AG08396 (cell line): Measurements from ENCODE around the gene STOM.

Experiments
- DNase-seq: peaks from one replicate; pipeline ENCODE4 v3.0.0; 2012; ENCODE audit warnings: low spot score, mixed read lengths

STOM gene

DNA sequence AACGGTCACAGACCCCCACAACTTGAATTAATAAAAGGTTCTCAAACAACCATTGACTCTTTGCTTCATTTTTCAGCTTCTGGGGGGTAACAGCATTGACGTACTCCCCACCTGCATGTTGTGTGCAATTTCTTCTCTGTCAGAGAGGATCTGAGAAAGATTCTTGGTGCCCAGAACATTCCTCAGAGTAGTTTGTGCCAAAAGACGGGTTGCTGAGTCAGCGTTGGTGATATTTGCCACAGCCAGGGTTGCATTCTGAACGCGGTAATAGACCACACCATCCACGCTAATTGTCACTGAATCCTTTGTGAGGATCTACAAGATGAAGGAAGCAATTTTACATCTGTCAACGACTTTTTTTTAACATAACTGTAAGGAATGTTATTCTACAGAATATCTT lies 21.0 kb downstream of the STOM start:
- DNase-seq: no peak

DNA sequence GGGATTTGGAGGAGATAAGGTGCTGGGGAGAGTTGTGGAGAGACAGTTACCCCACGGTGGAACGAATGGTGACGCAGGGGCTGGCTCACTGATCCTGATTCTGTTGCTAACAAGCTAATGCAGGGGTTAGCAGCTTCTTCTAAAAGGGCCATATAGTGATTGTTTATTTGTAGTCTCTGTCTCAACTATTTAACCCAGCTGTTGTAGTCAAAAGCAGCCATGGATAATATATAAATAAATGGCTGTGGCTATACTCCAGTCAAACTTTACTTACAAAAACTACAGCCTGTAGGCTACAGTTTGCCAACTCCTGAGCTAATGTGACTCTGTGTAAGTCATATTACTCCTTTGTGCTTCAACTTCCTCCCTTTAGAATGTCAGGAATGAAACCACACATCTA lies 21.8 kb downstream of the STOM start:
- DNase-seq: no peak

DNA sequence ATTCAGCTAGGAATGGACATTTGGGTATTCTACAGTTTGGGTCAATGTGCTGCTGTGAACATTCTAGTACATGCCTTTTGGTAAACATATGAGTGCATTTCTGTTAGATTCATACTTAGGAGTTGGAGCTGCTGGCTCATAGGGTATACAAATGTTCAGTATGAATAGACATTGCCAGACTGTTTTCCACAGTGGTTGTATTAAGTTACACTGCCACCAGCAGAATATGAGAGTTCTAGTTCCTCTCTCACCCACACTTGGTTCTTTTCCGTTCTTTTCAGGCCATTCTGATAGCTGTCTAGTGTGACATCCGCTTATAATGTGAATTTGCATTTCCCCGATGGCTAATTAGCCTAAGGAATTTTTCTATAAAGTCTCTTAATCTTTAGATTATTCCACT lies 25.0 kb downstream of the STOM start:
- DNase-seq: no peak

DNA sequence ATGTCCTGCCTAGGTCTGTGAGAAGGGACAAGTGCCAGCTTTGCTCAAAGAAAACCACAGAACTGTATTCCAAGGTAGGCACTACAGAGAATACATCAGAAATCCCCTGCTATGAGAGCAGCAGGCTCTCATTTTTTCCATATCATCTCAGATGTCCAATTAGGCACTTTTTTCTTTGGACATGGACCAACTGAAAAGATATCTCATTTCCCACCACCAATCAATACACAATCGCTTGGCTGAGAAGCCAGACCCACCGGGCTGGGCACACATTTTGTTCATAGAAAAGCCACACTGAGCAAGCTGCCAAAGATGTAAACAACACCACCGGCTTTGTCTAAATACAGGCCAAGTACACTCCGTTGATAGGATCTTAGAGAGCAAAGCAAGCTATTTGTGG lies 25.9 kb downstream of the STOM start:
- no peak for DNase-seq

DNA sequence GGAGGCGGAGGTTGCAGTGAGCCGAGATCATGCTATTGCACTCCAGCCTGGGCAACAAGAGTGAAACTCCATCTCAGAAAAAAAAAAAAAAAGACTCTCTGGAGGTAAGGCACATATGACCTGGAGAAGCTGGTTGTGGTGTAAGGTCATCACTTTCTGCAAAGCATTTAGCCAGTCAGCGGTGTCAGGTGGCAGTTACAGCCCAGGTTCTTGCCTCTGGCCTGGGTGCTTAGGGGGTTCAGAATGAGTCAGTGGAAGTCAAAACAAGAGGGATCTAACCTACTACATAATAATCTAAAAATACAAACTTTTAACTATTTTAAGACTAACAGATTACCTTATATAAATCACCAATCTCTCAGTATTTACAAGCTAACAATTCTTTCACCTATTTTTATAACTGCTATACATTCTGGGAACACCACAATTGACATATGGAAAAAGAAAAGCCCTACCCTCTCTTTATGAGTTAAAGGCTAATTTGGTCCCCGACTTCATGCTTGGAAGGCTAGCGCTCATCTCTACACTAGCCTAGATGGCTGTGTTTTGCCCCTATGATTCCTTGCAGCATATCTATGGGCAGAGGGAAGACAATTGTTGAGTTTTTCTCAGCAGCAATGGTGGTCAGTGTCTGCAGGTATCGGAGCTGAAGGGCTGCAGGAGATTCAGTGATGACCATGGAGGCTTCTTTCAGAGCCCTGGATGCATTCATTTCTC lies 29.2 kb downstream of the STOM start:
- no peak for DNase-seq

DNA sequence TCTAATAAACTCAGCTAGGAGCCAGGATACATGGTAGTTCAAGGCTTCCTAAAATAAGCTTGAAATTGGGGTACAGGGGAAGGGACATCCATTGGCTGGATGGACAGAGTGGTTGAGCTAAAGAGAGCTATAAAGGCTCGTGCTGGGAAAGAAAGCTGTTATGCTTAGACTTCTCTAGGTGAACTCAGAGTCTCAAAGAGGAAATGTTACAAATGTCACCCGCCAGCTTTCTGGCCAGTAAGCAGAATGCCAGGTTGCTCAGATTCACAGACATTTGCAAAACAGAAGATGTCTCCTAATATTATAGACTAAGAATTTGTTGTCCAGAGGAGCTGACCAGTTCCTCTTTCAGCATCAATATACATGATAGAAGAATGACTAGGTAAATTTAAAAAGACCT lies 30.6 kb downstream of the STOM start:
- no peak for DNase-seq

DNA sequence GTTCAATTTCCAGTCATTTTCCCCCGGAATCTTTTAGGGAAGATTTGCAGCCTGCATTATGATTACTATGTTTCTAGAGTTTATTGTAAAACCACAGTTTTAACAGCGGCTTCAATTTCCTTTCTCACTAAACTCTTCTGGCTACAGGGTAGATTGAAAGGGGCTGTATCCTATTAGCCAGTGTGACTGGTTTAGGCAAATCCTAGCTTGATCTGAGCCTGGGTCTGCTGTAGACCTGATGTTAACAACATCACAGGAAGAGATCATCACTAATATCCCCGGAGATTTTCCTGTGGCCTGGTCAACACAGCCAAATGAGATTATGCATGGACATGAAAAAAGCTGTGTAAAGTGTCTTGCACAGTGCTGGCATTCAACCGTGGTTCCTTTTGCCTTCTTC lies 33.4 kb downstream of the STOM start:
- no peak for DNase-seq

DNA sequence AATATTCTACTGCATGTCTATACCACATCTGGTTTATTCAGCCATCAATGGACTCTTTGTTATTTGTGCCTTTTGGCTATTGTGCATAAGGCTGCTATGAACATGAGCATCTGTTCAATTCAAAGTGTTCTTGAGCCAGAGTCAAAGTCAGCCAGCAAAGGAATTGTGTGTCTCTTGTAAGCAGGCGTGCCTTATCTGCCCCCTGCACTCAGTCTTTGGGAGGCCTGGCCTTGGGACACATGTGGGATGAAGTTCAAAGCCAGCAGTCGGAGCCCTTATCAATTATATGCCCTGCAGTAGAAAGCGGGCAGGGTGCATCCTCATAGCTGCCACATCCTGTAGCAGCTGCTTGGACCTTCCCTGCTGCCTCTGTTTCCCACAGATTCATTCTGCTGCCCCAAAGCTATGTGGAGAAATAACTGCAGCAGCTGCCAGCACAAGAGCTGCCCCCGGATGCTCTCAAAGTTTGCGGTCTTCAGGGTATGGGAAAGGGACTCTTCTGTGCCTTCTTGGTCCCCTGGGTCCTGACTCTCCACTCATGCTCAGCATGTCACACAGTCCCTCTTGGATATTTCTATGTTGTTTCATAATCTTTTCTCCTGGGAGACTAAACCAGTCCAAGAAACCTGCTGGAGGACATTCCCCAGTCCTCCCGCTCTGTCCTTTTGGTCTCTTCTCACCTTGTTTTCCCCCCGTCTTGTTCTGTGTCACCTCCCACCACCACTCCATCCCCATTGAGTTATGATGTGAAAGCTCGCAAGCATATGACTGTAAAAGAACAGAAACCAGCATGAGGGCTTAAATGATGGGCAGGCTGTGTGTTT lies 35.9 kb downstream of the STOM start:
- DNase-seq: no peak

DNA sequence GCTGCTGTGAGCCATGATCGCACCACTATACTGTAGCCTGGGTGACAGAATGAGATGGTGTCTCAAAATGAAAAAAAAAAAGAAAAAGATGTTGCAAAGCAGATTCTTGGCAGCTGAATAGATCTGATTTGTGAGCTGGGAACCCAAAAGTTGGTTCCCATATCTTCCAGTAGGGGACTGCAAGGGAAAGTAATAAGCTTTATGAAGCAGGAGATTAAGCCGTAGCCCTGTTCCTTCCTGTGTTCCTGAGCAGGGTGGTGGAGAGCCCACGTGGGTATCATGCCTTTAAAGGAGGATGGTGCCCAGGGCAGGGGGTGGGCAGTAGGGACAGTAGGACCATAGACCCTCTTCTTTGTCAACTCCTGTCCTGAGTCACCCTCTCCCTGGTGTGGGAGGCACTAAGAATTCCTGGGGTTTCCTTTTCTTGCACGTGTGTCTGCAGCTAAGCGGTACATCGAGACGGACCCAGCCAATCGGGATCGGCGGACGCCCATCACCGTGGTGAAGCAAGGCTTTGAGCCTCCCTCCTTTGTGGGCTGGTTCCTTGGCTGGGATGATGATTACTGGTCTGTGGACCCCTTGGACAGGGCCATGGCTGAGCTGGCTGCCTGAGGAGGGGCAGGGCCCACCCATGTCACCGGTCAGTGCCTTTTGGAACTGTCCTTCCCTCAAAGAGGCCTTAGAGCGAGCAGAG lies 37.9 kb downstream of the STOM start:
- DNase-seq: peak; percentile 79

DNA sequence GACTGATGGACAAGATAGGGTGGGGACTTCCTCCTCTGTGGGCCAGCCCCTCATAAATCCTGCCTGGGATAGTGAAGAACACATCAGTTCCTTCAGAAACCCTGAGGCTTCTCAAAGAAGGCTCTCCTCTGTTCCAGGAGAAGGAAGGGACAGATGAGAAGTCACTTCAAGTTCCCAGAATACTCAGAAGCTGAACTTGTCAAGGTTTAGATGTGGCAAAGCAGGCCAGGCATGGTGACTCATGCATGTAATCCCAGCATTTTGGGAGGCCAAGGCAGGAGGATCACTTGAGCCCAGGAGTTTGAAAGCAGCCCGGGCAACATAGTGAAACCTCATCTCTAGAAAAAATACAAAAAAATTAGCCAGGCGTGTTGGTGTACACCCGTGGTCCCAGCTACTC lies 38.5 kb downstream of the STOM start:
- DNase-seq: no peak

DNA sequence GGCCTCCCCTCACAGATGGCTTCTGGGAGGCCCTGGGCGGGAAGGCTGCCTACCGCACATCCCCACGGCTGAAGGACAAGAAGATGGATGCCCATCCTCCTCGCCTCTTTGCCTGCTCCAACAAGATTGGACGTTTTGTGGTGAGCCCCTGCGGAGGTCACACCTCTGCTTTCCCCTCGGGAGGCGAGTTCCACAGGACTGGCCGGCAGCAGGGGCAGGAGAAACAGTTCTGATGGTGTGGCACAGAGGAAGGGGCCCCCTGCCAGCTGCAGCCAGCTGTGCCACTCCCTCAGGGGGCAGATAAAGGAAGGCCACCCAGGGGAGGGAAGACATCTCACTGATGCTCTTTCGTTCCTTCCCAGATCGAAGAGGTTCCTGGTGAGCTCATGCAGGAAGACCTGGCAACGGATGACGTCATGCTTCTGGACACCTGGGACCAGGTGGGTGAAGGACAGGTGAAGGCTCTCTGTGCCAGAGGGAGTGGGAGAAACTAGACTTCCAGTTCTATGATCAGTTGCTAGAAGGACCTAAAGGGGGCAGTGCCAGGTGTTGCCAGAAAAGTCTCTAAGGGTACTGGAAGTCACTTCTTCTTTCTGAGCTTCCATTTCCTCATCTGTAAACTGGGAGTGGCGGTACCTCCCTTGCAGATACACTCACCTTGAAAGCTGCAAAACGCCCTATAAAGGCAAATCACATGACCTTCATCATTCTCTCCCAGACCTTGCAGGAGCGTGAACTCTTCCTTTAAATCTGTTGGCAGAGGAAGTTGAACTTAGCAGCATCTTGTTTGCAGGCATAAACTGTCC lies 41.0 kb downstream of the STOM start:
- no peak for DNase-seq

DNA sequence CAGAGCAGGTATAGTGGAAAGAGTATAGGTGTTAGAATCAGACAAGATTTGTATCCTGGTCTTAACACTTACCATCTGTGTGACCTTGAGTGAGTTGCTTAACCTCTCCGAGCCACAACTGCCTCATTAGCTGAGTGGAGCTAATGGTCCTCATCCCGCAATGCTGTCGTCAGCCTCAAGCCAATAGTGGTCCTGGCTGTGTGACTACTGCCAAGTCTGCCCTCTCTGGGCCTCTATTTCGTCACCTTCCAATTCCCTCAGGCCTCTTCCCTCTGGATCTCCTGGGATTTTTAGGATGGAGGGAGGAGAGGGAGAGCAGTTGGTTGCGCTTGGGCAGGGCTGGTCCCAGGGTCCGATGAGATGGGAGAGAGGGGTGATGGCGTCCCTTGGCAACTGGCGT lies 41.6 kb downstream of the STOM start:
- DNase-seq: no peak

DNA sequence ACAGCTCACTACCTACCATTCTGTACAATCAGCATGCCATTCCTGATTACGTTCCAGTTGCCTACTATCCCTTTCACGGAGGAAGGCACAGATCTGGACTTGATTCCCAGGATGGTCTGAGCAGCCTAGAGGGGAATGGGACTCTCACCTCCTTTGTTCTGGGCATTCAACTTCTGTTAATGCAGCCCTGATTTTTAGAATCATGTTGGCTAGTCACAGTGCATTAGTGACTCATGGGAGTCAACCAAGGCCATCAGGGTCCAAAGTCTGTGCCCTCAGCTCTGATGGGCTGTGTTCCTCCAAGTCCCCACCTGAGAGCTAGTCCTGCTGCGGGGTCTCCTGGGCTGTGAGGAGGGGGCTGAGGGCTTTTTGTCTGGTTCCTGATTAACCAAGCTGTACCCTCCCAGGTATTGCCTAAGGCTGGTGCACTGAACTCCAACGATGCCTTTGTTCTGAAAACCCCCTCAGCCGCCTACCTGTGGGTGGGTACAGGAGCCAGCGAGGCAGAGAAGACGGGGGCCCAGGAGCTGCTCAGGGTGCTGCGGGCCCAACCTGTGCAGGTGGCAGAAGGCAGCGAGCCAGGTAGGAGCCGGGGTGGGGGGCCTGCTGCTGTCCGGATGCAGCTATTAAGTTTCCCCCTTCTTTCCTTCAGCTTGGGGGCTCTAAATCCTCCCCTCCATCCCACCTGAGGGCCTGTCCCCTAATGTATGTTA lies 43.0 kb downstream of the STOM start:
- DNase-seq: no peak

DNA sequence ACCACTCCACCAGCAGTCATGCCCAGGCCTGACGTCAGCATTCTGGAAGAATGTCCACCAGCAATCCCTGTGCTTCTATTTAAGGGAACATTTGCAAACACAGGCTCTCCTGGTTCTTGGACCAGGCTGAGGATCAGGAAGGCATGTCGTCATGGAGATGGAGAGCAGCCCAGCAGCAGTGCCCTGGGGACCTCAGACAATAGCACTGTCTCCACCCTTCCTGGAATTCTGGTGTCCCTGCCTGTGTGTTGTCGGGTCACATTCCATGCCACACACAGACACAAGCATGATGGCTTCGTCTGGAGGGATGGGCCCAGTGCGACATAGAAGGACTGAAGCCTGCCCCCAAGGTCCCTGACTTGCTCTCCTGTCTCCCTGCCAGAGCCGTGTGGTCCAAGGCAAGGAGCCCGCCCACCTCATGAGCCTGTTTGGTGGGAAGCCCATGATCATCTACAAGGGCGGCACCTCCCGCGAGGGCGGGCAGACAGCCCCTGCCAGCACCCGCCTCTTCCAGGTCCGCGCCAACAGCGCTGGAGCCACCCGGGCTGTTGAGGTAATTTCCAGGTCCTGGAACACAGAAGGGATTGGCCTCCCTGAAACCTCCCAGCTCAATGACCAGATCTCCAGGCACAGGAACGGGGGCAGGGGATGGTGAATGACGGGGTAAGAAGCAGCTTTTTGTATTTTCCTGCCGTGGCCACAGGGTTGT lies 43.8 kb downstream of the STOM start:
- DNase-seq: peak; percentile 68

DNA sequence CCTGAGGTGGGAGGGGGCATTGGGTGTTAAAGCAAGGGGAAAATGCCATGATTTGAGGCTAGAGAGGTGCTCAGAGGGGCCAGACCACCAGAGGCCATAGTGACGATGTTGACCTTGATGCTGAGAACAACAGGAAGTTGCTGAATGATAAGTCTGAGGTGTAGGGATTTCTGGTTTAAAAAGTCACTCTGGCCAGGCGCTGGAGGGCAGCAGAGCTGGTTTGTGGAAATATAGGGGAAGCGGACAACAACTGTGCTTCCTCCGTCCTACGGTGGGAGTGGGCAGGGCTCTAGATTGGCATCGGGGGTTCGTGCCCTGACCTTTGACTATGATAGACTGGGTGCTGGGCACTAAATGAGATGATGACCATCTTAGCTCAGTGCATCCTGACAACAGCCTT lies 44.7 kb downstream of the STOM start:
- DNase-seq: no peak

DNA sequence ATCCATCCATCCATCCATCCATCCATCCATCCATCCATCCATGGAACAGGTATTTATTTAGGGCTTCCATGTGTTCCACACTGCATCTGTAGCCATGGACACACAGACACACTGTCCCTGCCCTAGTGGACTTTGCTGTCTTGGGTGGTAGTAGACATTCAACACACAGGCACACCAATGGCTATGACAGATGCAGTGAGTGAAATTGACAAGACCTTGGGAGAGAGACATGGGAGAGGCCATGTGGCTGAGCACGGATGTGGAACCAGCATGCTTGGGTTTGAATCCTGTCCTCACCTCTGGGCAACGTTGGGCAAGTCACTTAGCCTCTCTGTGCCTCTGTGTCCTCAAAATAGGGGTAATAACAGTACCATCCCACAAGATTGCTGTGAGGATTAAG lies 45.3 kb downstream of the STOM start:
- no peak for DNase-seq

DNA sequence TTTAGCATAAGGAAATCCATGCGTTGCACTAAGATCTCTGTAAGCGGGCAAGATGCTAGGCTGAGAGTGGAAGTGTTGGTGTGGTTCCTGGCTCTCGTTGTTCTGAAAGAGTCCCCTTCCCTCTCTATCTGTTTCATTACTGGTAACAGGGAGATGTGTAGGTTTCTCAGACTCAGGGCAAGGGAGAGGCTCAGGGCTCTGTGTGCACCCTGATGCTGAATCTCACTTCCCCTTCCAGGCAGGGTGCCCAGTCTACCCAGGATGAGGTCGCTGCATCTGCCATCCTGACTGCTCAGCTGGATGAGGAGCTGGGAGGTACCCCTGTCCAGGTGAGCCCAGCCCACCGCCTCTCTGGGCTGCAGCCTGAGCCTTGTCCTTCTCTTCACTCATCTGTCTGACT lies 45.7 kb downstream of the STOM start:
- no peak for DNase-seq

DNA sequence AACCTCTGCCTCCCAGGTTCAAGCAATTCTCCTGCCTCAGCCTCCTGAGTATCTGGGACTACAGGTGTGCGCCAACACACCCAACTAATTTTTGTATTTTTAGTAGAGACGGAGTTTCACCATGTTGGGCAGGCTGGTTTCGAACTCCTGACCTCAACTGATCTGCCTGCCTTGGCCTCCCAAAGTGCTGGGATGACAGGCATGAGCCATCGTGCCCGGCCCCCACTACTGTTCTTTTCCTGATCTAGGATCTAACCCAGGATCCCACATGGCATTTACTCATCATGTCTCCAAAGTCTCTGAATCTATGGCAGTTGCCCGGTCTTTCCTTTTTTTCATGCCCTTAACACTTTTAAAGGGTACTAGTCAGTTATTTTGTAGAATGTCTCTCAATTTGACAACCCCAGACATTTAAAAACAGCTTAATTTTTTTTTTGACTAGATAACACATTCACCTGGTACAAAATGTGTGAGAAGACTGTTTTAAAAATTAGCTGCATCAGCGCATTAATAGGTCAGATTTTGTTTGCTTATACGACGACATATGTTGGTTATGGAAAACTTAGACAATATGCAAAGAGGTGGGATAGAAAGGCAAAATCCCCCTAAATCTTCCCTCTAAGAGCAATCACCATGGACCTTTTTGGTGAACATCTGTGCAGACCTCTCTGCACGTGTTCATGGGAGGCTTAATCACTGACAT lies 46.5 kb downstream of the STOM start:
- no peak for DNase-seq

DNA sequence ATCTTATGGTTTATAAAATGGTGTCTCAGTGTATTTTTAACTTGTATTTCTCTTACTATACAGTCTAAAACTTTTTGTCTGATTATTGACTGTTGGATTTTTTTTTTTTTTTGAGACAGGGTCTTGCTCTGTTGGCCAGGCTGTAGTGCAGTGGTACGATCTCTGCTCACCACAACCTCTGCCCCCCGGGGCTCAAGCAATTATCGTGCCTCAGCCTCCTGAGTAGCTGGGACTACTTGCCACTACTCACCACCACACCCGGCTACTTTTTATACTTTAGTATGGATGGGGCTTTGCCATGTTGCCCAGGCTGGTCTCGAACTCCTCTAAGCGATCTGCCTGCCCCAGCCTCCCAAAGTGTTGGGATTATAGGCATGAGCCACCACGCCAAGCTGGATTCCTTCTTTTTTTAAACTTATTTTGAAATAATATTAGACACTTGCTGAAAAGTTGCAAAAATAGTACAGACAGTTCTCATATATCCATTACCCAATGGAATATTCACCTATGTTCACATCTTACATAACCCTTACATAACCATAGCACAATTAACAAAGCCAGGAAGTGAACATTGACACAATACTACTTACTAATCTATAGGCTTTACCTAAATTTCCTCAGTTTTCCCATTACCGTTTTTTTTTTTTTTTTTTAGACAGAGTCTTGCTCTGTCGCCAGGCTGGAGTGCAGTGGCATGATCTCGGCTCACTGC lies 47.2 kb downstream of the STOM start:
- no peak for DNase-seq
